ENCODE results near the gene OR5W2.
"Not testable (repeated sequence)": the region's sequence is repeated elsewhere in the genome, so short reads cannot be mapped to it uniquely, and the experiment has no call there.

OR5W2 gene

GRCh38 chr11:55914482-55914881 is at the start of gene OR5W2:
Gene OR5W2 (minus strand): TSS chr11:55914582. CDS start chr11:55914582, 0 bp downstream.
- DNase-seq (ENCODE audit: low spot score): no peak

GRCh38 chr11:55956521-55956920 is 42.1 kb upstream of the OR5W2 start:
- no peak for DNase-seq (ENCODE audit: low spot score)

DNA sequence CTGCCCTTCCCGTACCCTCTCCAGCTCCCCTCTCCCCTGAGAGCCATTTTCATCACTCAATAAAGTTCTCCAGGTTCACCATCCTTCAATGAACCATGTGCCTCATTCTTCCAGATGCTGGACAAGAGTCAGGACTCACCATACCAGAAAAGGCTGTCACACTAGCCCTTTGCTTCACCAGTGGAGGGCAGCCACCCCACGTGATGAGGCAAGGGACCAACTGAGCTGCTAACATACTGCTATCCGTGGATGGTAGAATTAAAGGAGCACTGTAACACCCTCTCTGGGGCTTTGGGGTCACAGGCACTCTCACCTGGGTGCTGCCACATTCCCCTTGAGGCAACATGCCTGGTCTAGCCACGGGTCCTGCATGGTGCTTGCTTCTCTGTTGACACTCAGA is 34.9 kb upstream of the OR5W2 start:
- DNase-seq (ENCODE audit: low spot score): no peak

DNA sequence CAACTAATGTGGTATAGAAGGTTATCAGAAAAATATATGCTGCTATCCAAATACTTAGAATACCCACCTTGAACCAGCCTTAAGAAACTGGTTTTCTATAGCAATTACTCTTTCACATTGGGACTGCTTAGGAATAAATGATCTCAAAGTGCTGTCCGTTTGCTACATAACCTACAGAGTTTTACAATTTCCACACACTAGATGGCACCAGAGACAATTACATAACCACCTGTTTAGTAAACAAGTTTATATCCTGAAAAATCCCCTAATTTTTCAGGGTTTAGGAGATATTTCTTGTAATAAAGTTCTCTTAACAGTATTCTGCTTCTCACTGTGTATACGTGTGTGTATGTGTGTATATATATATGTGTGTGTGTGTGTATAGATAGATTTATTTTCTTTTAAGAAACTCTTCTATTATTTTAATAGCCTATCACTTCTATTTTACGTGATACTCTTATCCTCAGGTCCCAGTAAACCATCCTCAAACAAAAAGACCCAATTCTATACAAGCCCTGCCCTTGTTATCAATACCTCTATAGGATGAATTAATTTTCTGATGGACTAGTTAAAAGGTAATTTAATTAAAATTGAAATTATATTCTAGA is 28.5 kb upstream of the OR5W2 start:
- DNase-seq (ENCODE audit: low spot score): no peak

GRCh38 chr11:55936300-55936699 is 21.9 kb upstream of the OR5W2 start, which contains the start of gene OR5I1:
Gene OR5I1 (minus strand): TSS chr11:55936400. CDS start chr11:55936400, 0 bp downstream.
- no peak for DNase-seq (ENCODE audit: low spot score)

GRCh38 chr11:55920537-55920936 is 6.2 kb upstream of the OR5W2 start:
- DNase-seq (ENCODE audit: low spot score): no peak

DNA sequence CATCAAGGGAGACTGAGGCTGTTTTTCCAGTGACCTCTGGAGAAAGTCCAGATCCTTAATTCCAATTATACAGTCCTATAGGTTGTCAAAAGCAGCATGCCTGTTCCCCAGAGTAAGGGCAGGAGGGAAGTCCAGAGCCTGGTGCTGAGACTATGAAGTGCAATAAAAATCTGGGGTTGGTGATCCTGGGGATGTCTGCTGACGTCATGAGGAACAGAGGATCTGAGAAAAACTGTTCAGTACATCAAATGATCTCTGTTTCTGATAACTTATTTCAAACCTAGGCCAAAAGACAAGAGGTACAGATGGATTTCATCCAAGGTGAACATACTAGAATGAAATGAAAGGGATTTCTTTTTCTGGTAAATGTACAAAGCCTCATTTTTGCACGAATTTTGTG is 12.1 kb downstream of the OR5W2 start:
- DNase-seq (ENCODE audit: low spot score): no peak

DNA sequence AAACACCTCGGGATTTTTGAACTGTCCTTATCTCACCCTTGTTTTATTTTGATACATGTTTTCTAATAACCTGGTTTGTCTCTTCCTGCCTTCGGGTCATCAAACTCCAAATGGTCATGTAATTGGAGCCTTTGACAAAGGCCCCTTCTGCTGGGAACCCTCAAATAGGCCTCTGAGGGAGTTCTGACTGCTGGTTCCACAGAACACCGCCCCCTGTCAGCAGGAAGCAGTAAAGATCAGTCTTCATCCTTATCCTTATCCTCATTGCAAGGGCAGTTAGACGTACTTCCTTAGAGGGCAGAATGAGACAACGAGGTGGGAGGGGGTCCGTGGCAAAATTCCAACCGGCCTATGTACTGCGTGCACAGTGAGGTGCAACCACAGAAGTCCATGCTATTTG is 19.2 kb downstream of the OR5W2 start:
- no peak for DNase-seq (ENCODE audit: low spot score)

DNA sequence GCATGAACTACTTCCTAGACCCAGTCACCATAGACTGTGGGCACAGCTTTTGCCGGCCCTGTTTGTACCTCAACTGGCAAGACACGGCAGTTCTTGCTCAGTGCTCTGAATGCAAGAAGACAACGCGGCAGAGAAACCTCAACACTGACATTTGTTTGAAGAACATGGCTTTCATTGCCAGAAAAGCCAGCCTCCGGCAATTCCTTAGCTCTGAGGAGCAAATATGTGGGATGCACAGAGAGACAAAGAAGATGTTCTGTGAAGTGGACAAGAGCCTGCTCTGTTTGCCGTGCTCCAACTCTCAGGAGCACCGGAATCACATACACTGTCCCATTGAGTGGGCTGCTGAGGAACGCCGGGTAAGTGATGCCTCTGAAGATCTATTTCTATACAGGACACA is 28.9 kb downstream of the OR5W2 start:
- not testable (repeated sequence) for DNase-seq (ENCODE audit: low spot score)

- DNase-seq (ENCODE audit: low spot score): not testable (repeated sequence)
These were observed 29.4 kb downstream of the OR5W2 start for GRCh38 chr11:55884995-55885394.

GRCh38 chr11:55882997-55883396 is 31.4 kb downstream of the OR5W2 start, which contains the start of gene TRIM51:
Gene TRIM51 (plus strand): TSS chr11:55883297. CDS start chr11:55885429, 2,132 bp downstream.
- not testable (repeated sequence) for DNase-seq (ENCODE audit: low spot score)

- DNase-seq (ENCODE audit: low spot score): not testable (repeated sequence)
These were observed 41.2 kb downstream of the OR5W2 start for GRCh38 chr11:55873146-55873545.

- not testable (repeated sequence) for DNase-seq (ENCODE audit: low spot score)
These were observed 41.7 kb downstream of the OR5W2 start for GRCh38 chr11:55872731-55873130.

DNA sequence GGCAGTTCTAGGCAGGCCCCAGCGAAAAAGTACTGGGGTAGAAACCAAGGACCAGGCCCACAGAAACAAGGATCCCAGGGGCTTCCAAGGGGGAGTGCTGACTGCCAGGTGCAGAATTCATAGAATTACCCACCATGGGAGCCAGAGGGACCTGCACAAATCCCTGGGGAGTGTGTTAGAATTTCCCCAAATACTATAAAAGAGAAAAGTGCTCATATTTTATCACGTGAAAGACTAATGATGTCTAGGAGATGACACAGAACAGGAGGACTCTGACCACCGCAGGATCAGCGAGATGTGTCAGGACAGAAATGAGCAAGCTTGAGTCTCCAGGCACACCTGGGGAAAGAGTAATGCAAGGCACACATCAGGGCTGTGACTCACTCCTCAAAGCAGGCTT is 47.0 kb downstream of the OR5W2 start:
- not testable (repeated sequence) for DNase-seq (ENCODE audit: low spot score)

Data from CD4-positive, alpha-beta T cell treated with Interleukin-2 at 100 ng/mL for 4 hours (primary cell).